HepG2 (cell line): ENCODE results near the gene DSTYK. TPM values are rescaled to one million over a fixed set of nuclear protein-coding genes. Genes with fewer than 3 reads are reported as not detected.

Source experiments
- CC2D1A ChIP-seq: sonication (generic); formaldehyde crosslinking; IDR thresholded peaks from 2 replicates; pipeline ENCODE4 v1.8.1; 2023; ENCODE audit warnings: mild to moderate bottlenecking, missing genetic modification reagents
- FOSL1 ChIP-seq: sonication (generic); formaldehyde crosslinking; IDR thresholded peaks from 2 replicates; pipeline ENCODE4 v1.9.0; 2021; ENCODE audit warnings: missing genetic modification reagents, borderline replicate concordance
- MIER3 ChIP-seq: IDR thresholded peaks from 2 replicates; pipeline ENCODE4 v1.6.1; 2016; ENCODE audit warnings: missing compliant biosample characterization, borderline replicate concordance
- RNF219 ChIP-seq: sonication (generic); formaldehyde crosslinking; IDR thresholded peaks from 2 replicates; pipeline ENCODE4 v1.5.0; 2020; ENCODE audit warnings: mild to moderate bottlenecking, missing genetic modification reagents
- ZHX1 ChIP-seq: sonication (generic); formaldehyde crosslinking; IDR thresholded peaks from 2 replicates; pipeline ENCODE4 v1.8.1; 2022; ENCODE audit warnings: low read depth, mild to moderate bottlenecking, missing genetic modification reagents
- ZNF205 ChIP-seq: IDR thresholded peaks from 2 replicates; pipeline ENCODE4 v1.6.1; 2018; ENCODE audit warnings: missing biosample characterization, missing genetic modification reagents
- ZNF740 ChIP-seq: sonication (generic); formaldehyde crosslinking; IDR thresholded peaks from 2 replicates; pipeline ENCODE4 v1.4.0; 2020; ENCODE audit warnings: missing genetic modification reagents
- ZNF749 ChIP-seq: sonication (generic); formaldehyde crosslinking; IDR thresholded peaks from 2 replicates; pipeline ENCODE4 v1.8.0; 2022; ENCODE audit warnings: mild to moderate bottlenecking, missing genetic modification reagents, moderate library complexity, borderline replicate concordance
- ZNF782 ChIP-seq: sonication (generic); formaldehyde crosslinking; IDR thresholded peaks from 2 replicates; pipeline ENCODE4 v1.4.0; 2020; ENCODE audit warnings: missing genetic modification reagents, mild to moderate bottlenecking, borderline replicate concordance
- polyA plus RNA-seq, 8 experiments: library from polyadenylated mRNA; depleted of rRNA in 3 of 8; stranded (reverse) in 7 of 8; unstranded in 1 of 8; fragments of >200 nt; fragmentation: Illumina TruSeq in 4 of 8; extraction: Trizol in 4 of 8; gene quantifications; 2 replicates each; pipeline versions ENCODE4 v1.2.1 to v1.2.3, GENCODE V29; 2011 to 2016; ENCODE audit warnings: low read depth in 4 of 8, missing spikeins in 1 of 8, mixed read lengths in 1 of 8; ENCODE audit not compliant: insufficient read depth in 1 of 8
- total RNA-seq, 5 experiments: library from RNA; depleted of rRNA; stranded (reverse); fragments of >200 nt; fragmentation: Illumina TruSeq; extraction: Trizol; gene quantifications; 2 replicates each; pipeline ENCODE4 v1.2.3, GENCODE V29; 2016; ENCODE audit warnings: low read depth in 1 of 5
- TF ChIP-seq, protein P1 (sequence below): sonication (generic); formaldehyde crosslinking; IDR thresholded peaks from 2 replicates; pipeline ENCODE4 v1.4.0; 2020; ENCODE audit warnings: missing genetic modification reagents
- TF ChIP-seq, protein P2 (sequence below): IDR thresholded peaks from 2 replicates; pipeline ENCODE4 v1.6.1; 2016; ENCODE audit warnings: mild to moderate bottlenecking, missing biosample characterization, missing genetic modification reagents
- TF ChIP-seq, protein P3 (sequence below): sonication (generic); formaldehyde crosslinking; IDR thresholded peaks from 2 replicates; pipeline ENCODE4; 2020; ENCODE audit warnings: missing genetic modification reagents, mild to moderate bottlenecking, borderline replicate concordance
- TF ChIP-seq, protein P4 (sequence below): IDR thresholded peaks from 2 replicates; pipeline ENCODE4 v1.6.1; 2012; ENCODE audit warnings: low read depth, low read length, improper control_type of control experiment

The DSTYK gene
- total and polyA plus RNA-seq, 2 of the 13 experiments (the other 11 are each of a cell fraction or from before 2014, with no cell fraction given): 2.6 to 4.8 TPM

- peak; percentile 61; the same call in 1 of the 2 replicates for TF ChIP-seq ZHX1 (CRISPR knock-in tag)
- TF ChIP-seq ZNF749 (CRISPR knock-in tag): peak; percentile 77; the same call in 1 of the 2 replicates
- no peak for TF ChIP-seq FOSL1
- 0 out of 2 replicates have a peak, but pooled peaks have one; percentile 29 for TF ChIP-seq CC2D1A
- no peak for TF ChIP-seq ZNF782 (CRISPR knock-in tag)
- TF ChIP-seq RNF219 (CRISPR knock-in tag): no peak
- TF ChIP-seq, protein P1, sequence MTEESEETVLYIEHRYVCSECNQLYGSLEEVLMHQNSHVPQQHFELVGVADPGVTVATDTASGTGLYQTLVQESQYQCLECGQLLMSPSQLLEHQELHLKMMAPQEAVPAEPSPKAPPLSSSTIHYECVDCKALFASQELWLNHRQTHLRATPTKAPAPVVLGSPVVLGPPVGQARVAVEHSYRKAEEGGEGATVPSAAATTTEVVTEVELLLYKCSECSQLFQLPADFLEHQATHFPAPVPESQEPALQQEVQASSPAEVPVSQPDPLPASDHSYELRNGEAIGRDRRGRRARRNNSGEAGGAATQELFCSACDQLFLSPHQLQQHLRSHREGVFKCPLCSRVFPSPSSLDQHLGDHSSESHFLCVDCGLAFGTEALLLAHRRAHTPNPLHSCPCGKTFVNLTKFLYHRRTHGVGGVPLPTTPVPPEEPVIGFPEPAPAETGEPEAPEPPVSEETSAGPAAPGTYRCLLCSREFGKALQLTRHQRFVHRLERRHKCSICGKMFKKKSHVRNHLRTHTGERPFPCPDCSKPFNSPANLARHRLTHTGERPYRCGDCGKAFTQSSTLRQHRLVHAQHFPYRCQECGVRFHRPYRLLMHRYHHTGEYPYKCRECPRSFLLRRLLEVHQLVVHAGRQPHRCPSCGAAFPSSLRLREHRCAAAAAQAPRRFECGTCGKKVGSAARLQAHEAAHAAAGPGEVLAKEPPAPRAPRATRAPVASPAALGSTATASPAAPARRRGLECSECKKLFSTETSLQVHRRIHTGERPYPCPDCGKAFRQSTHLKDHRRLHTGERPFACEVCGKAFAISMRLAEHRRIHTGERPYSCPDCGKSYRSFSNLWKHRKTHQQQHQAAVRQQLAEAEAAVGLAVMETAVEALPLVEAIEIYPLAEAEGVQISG (CRISPR knock-in tag): peak; percentile 97
- TF ChIP-seq MIER3 (CRISPR knock-in tag): peak; percentile 90; the same call in 1 of the 2 replicates
- TF ChIP-seq, protein P2, sequence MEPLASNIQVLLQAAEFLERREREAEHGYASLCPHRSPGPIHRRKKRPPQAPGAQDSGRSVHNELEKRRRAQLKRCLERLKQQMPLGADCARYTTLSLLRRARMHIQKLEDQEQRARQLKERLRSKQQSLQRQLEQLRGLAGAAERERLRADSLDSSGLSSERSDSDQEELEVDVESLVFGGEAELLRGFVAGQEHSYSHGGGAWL (CRISPR knock-in tag): peak; percentile 33; the same call in 1 of the 2 replicates
- TF ChIP-seq, protein P3, sequence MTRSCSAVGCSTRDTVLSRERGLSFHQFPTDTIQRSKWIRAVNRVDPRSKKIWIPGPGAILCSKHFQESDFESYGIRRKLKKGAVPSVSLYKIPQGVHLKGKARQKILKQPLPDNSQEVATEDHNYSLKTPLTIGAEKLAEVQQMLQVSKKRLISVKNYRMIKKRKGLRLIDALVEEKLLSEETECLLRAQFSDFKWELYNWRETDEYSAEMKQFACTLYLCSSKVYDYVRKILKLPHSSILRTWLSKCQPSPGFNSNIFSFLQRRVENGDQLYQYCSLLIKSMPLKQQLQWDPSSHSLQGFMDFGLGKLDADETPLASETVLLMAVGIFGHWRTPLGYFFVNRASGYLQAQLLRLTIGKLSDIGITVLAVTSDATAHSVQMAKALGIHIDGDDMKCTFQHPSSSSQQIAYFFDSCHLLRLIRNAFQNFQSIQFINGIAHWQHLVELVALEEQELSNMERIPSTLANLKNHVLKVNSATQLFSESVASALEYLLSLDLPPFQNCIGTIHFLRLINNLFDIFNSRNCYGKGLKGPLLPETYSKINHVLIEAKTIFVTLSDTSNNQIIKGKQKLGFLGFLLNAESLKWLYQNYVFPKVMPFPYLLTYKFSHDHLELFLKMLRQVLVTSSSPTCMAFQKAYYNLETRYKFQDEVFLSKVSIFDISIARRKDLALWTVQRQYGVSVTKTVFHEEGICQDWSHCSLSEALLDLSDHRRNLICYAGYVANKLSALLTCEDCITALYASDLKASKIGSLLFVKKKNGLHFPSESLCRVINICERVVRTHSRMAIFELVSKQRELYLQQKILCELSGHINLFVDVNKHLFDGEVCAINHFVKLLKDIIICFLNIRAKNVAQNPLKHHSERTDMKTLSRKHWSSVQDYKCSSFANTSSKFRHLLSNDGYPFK (CRISPR knock-in tag): peak; percentile 80; the same call in 1 of the 2 replicates
- TF ChIP-seq, protein P4, sequence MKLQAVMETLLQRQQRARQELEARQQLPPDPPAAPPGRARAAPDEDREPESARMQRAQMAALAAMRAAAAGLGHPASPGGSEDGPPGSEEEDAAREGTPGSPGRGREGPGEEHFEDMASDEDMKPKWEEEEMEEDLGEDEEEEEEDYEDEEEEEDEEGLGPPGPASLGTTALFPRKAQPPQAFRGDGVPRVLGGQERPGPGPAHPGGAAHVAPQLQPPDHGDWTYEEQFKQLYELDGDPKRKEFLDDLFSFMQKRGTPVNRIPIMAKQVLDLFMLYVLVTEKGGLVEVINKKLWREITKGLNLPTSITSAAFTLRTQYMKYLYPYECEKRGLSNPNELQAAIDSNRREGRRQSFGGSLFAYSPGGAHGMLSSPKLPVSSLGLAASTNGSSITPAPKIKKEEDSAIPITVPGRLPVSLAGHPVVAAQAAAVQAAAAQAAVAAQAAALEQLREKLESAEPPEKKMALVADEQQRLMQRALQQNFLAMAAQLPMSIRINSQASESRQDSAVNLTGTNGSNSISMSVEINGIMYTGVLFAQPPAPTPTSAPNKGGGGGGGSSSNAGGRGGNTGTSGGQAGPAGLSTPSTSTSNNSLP: peak; percentile 74; the same call in 1 of the 2 replicates
- TF ChIP-seq ZNF740 (CRISPR knock-in tag): no peak; the same call in 1 of the 2 replicates
- TF ChIP-seq ZNF205 (CRISPR knock-in tag): peak; percentile 95
Observed at GRCh38 chr1:205121660-205122488, 89.6 kb downstream of the DSTYK start, which contains the start of gene RBBP5 (continued).
